HT1080 (cell line): ENCODE results near the gene MFSD2B. TPM values are rescaled to one million over a fixed set of nuclear protein-coding genes. Genes with fewer than 3 reads are reported as not detected.
"Not testable (repeated sequence)": the region's sequence is repeated elsewhere in the genome, so short reads cannot be mapped to it uniquely, and the experiment has no call there.

ENCODE experiments used
- DNase-seq: peaks from one replicate; pipeline ENCODE4 v3.0.0-alpha.2; 2015; ENCODE audit warnings: low read depth
- polyA plus RNA-seq, 2 experiments: library from polyadenylated mRNA; depleted of rRNA; stranded (reverse); fragments of >200 nt; gene quantifications; 2 replicates each; pipeline ENCODE4 v1.2.3, GENCODE V29; 2015
- total RNA-seq: library from RNA; depleted of rRNA; stranded (reverse); fragments of >200 nt; shearing (Covaris generic); gene quantifications from 2 replicates; pipeline ENCODE4 v1.2.3, GENCODE V29; 2014; rRNA removed

Gene MFSD2B
- 0.07 TPM in 1 of 2 replicates, not detected in the other for total RNA-seq
- polyA plus RNA-seq (2015; cell fraction: cytosol; rRNA removed) = 0.05 and 0.26 TPM in 2 replicates
- polyA plus RNA-seq (2015; cell fraction: nucleus; rRNA removed) = 0.12 TPM in 1 of 2 replicates, not detected in the other

- DNase-seq = no peak
Observed at GRCh38 chr2:24009680-24010476, at the start of gene MFSD2B. Gene MFSD2B, plus strand, starts transcription at chr2:24010085. Its CDS starts 12 bp downstream, at chr2:24010097.

GRCh38 chr2:23967846-23968245 lies 42.0 kb upstream of the MFSD2B start:
- DNase-seq = no peak

GRCh38 chr2:23976883-23977282 lies 33.0 kb upstream of the MFSD2B start:
- DNase-seq = no peak

- peak; percentile 10 for DNase-seq
Observed at GRCh38 chr2:23988371-23988770, 21.5 kb upstream of the MFSD2B start.

GRCh38 chr2:23992931-23993330 lies 17.0 kb upstream of the MFSD2B start:
- no peak for DNase-seq

- DNase-seq = no peak
Observed at GRCh38 chr2:23993736-23994269, 16.1 kb upstream of the MFSD2B start.

GRCh38 chr2:23994567-23994966 lies 15.3 kb upstream of the MFSD2B start:
- DNase-seq = no peak

GRCh38 chr2:24007693-24008092 lies 2.2 kb upstream of the MFSD2B start:
- no peak for DNase-seq

- no peak for DNase-seq
Observed at GRCh38 chr2:24008672-24009366, 1.1 kb upstream of the MFSD2B start.

GRCh38 chr2:24009367-24009679 lies 562 bp upstream of the MFSD2B start:
- no peak for DNase-seq

GRCh38 chr2:24010477-24011249 lies 778 bp downstream of the MFSD2B start:
- DNase-seq = no peak

- DNase-seq = no peak
Observed at GRCh38 chr2:24011250-24012104, 1.6 kb downstream of the MFSD2B start.

- no peak for DNase-seq
Observed at GRCh38 chr2:24012521-24013188, 2.8 kb downstream of the MFSD2B start.

GRCh38 chr2:24014902-24015301 lies 5.0 kb downstream of the MFSD2B start:
- DNase-seq = not testable (repeated sequence)

- peak; percentile 91 for DNase-seq
Observed at GRCh38 chr2:24015562-24016375, 5.9 kb downstream of the MFSD2B start.

GRCh38 chr2:24016376-24016761 lies 6.5 kb downstream of the MFSD2B start:
- DNase-seq = no peak

- DNase-seq = no peak
Observed at GRCh38 chr2:24016853-24017703, 7.2 kb downstream of the MFSD2B start.

- no peak for DNase-seq
Observed at GRCh38 chr2:24017711-24018110, 7.8 kb downstream of the MFSD2B start.
